Calu3 (cell line): ENCODE data around the gene C1QTNF1. TPM values are rescaled to one million over a fixed set of nuclear protein-coding genes. Genes with fewer than 3 reads are reported as not detected.

Experiments
- BruUV-seq: library from RNA; stranded (reverse); fragments of 400-500 nt; replicated peaks from 2 replicates; lab custom pipeline; 2021; lab: Mats Ljungman, UMichigan
- CTCF ChIA-PET: fragments of 300-600 bp; sonication (Branson Sonifier 250); formaldehyde crosslinking; loops from one replicate; lab custom pipeline; 2022; ENCODE audit warnings: antibody characterized with exemption; lab: Charles Lee
- DNase-seq: peaks from one replicate; pipeline ENCODE4 v3.0.0; 2022
- H3K27ac Mint-ChIP-seq: one replicate; pipeline ENCODE4 v1.8.0; 2022; ENCODE audit warnings: mixed read lengths; ENCODE audit not compliant: unreplicated experiment
- H3K27me3 Mint-ChIP-seq: one replicate; pipeline ENCODE4 v1.8.0; 2022; ENCODE audit warnings: mixed read lengths; ENCODE audit not compliant: unreplicated experiment
- H3K36me3 Mint-ChIP-seq: one replicate; pipeline ENCODE4 v1.8.0; 2022; ENCODE audit warnings: mild to moderate bottlenecking, moderate library complexity, mixed read lengths; ENCODE audit not compliant: insufficient read depth, unreplicated experiment
- H3K4me1 Mint-ChIP-seq: one replicate; pipeline ENCODE4 v1.8.0; 2022; ENCODE audit warnings: mild to moderate bottlenecking, low read depth, mixed read lengths; ENCODE audit not compliant: unreplicated experiment
- H3K4me3 Mint-ChIP-seq: one replicate; pipeline ENCODE4 v1.8.0; 2022; ENCODE audit warnings: mild to moderate bottlenecking, low read depth, moderate library complexity, mixed read lengths; ENCODE audit not compliant: unreplicated experiment
- H3K9me3 Mint-ChIP-seq: one replicate; pipeline ENCODE4 v1.8.0; 2022; ENCODE audit warnings: low read depth, mixed read lengths; ENCODE audit not compliant: unreplicated experiment
- intact Hi-C: fragments of 100-400 bp; cut with micrococcal nuclease; formaldehyde crosslinking; loops from one replicate; pipeline ENCODE4 v1.10.0; 2022; ENCODE audit not compliant: unreplicated experiment
- total RNA-seq: library from RNA; stranded (reverse); gene quantifications from 2 replicates; pipeline ENCODE4 v1.2.3, GENCODE V29; 2022
- TF ChIP-seq, protein P1 (sequence below): fragments of 200-600 bp; IDR thresholded peaks from one replicate; pipeline ENCODE4 v1.8.0; 2022; ENCODE audit warnings: antibody characterized with exemption; ENCODE audit not compliant: unreplicated experiment

C1QTNF1 gene
- total RNA-seq, 1 experiment from 2014 or later = 3.3 TPM

DNA sequence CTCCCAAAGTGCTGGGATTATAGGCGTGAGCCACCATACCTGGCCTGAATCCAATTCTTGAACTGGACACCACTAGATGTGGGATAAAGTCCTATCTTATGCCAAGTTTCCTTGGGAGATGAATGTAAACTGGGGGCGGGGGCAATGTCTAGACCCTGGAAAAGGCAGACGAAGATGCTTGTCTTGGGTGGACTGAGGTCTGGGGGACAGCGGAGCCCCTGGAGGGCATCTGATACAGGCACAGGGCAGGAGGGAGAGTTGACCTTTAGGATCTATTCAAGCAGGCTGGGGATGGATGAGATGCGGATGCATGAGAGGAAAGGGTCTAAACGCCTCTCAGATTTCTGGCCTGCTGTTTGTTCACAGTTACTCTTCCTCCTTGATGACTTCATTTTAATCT lies 11.7 kb downstream of the C1QTNF1 start:
- TF ChIP-seq, protein P1, sequence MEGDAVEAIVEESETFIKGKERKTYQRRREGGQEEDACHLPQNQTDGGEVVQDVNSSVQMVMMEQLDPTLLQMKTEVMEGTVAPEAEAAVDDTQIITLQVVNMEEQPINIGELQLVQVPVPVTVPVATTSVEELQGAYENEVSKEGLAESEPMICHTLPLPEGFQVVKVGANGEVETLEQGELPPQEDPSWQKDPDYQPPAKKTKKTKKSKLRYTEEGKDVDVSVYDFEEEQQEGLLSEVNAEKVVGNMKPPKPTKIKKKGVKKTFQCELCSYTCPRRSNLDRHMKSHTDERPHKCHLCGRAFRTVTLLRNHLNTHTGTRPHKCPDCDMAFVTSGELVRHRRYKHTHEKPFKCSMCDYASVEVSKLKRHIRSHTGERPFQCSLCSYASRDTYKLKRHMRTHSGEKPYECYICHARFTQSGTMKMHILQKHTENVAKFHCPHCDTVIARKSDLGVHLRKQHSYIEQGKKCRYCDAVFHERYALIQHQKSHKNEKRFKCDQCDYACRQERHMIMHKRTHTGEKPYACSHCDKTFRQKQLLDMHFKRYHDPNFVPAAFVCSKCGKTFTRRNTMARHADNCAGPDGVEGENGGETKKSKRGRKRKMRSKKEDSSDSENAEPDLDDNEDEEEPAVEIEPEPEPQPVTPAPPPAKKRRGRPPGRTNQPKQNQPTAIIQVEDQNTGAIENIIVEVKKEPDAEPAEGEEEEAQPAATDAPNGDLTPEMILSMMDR = no peak
- Mint-ChIP-seq H3K4me3 (no peak overlapping the region), H3K27me3 (peaks cover 13% of the 10 kb centered on the region), H3K36me3 (no peaks in the 10 kb centered on the region), H3K9me3 (no peaks in the 10 kb centered on the region), H3K4me1 (peaks cover 14% of the 10 kb centered on the region), H3K27ac (peak overlapping the region; percentile 50)
- BruUV-seq = no TSS peak
- intact Hi-C loops = no loop called here
- DNase-seq = no peak
- CTCF ChIA-PET = interaction anchor here (0.6 to 1.8 kb wide), 6 partner anchors 7 to 104 kb away, joined by 3 to 19 read pairs (median 4); no protein-coding TSS in a partner anchor

DNA sequence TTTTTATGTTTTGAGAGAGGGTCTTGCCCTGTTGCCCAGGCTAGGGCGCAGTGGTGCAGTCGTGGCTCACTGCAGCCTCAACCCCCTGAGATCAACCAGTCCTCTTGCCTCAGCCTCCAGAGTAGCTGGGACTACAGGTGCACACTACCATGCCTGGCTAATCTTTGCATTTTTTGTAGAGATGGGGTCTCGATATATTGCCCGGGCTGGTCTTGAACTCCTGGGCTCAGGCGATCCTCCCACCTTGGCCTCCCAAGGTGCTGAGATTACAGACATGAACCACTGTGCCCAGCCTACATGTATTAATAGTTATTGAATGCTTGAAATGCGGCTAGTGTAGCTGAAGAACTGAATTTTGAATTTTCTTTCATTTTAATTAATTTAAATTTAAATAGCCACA lies 12.2 kb downstream of the C1QTNF1 start:
- no peak for DNase-seq
- H3K27ac Mint-ChIP-seq = peak overlapping the region; percentile 50
- intact Hi-C loops = no loop called here
- H3K27me3 Mint-ChIP-seq = peaks cover 13% of the 10 kb centered on the region
- no peak overlapping the region for H3K4me3 Mint-ChIP-seq
- peaks cover 14% of the 10 kb centered on the region for H3K4me1 Mint-ChIP-seq
- CTCF ChIA-PET = interaction anchor here (0.6 to 1.8 kb wide), 7 partner anchors 8 to 103 kb away, joined by 3 to 19 read pairs (median 3); no protein-coding TSS in a partner anchor
- no TSS peak for BruUV-seq
- no peaks in the 10 kb centered on the region for H3K9me3 Mint-ChIP-seq
- TF ChIP-seq, protein P1 = no peak
- H3K36me3 Mint-ChIP-seq = no peaks in the 10 kb centered on the region

DNA sequence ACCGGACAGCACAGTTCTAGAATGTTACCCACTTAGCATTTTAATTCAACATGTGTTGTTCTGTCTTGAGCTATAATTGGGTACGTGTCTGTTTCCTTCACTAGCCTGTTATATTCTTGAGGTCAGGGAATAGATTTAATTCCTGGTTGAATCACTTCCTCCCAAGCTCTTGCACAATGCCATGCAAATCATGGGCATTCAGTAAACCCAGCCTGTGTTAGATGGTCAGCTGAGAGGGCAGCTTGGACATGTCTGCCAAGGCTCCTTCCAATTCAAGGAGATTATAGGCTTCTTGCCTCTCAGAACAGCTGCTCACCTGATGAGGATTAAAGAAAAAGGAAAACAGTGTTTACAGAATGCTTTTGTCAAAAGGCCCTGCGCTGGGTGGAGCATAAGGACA lies 12.6 kb downstream of the C1QTNF1 start:
- H3K36me3 Mint-ChIP-seq = no peaks in the 10 kb centered on the region
- no peak overlapping the region for H3K4me3 Mint-ChIP-seq
- intact Hi-C loops = no loop called here
- peaks cover 14% of the 10 kb centered on the region for H3K4me1 Mint-ChIP-seq
- TF ChIP-seq, protein P1 = no peak
- H3K9me3 Mint-ChIP-seq = no peaks in the 10 kb centered on the region
- peaks cover 8% of the 10 kb centered on the region for H3K27me3 Mint-ChIP-seq
- CTCF ChIA-PET = interaction anchor here (0.6 to 1.8 kb wide), 8 partner anchors 8 to 103 kb away, joined by 3 to 19 read pairs (median 3); no protein-coding TSS in a partner anchor
- no TSS peak for BruUV-seq
- DNase-seq = peak; percentile 58
- no peak overlapping the region for H3K27ac Mint-ChIP-seq

DNA sequence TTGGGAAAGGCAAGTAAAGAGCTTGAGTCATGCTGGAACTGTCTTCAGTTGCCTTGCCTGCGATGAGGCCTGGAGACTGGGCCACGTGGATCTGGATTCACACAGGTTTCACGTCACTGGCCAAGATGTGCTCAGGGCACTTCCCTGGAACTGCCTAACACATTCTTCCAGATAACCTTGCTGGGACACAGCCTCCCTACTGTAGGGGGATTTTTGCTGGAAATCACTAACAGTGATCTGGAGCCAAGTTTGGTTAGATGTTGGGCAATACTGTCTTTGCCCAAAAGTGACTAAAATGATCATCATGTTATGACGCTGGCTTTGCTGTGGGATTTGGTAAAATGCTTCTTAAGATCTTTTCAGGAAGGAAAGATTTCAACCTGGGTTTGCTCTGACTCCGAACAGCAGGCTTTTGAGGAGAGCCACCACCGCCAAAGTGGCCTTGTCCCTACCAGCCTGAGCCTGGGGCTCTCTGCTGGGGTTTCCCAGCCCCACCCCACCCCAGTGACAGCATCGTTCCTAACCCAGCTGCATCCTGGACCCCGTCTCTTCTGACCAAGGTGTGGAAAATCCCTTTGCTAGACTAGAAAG lies 14.7 kb downstream of the C1QTNF1 start:
- BruUV-seq = no TSS peak
- Mint-ChIP-seq H3K9me3 (peaks cover 4% of the 10 kb centered on the region), H3K36me3 (peaks cover 14% of the 10 kb centered on the region), H3K27me3 (peaks cover 11% of the 10 kb centered on the region), H3K4me1 (peaks cover 19% of the 10 kb centered on the region), H3K27ac (no peak overlapping the region), H3K4me3 (no peak overlapping the region)
- TF ChIP-seq, protein P1 = no peak
- CTCF ChIA-PET = no interaction called here
- no peak for DNase-seq
- intact Hi-C loops = no loop called here
